Glomerular endothelial cell (primary cell): Measurements from ENCODE around the gene DNAJC17. TPM values are rescaled to one million over a fixed set of nuclear protein-coding genes. Genes with fewer than 3 reads are reported as not detected.

ENCODE experiments used
- DNase-seq: peaks from one replicate; pipeline ENCODE4 v3.0.0-alpha.2; 2011; ENCODE audit warnings: low read depth, low spot score; ENCODE audit errors: extremely low read depth
- total RNA-seq: library from RNA; depleted of rRNA; stranded (reverse); fragments of >200 nt; gene quantifications from 2 replicates; pipeline ENCODE4 v1.2.3, GENCODE V29; 2015

Gene DNAJC17, protein sequence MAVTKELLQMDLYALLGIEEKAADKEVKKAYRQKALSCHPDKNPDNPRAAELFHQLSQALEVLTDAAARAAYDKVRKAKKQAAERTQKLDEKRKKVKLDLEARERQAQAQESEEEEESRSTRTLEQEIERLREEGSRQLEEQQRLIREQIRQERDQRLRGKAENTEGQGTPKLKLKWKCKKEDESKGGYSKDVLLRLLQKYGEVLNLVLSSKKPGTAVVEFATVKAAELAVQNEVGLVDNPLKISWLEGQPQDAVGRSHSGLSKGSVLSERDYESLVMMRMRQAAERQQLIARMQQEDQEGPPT
- total RNA-seq: 15.5 and 19.8 TPM in 2 replicates

DNA sequence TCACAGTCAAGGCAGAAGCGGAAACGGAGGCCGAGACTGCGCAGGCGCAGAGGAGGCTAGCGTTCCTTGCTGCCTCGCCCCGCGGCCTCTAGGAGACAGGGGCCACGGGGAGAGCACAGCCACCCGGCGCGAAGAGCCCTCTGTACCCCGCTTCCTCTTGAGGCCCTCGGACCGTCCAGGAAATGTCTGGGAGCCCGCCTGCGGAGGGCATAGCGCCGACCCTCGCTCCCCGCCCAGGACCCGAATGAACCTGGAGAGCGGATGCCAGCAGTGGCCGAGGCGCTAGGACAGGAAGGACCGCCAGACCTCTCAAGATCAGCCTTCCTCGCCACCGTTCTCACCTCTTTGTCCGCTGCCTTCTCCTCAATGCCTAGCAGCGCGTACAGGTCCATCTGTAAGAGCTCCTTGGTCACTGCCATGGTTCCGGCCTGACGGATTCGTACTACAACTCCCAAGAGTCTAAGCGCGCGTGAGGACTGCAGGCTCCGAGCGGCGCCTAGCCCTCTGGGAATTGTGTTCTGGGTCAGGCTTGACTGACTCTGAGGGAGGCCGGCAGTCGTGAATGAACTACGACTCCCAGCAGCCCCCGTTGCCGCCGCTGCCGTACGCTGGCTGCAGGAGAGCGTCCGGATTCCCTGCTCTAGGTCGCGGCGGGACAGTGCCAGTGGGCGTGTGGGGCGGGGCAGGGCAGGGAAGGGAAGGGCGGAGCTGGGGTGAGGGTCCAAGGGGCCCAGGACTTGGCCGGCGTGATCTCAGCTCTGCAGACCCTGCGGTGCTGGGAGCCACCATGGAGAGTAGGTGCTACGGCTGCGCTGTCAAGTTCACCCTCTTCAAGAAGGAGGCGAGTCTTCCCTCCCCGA is at the start of gene DNAJC17, which contains the start of gene ZFYVE19:
Gene DNAJC17 (minus strand): TSS at position 446 of the 860 bp plus-strand sequence. CDS start 27 bp downstream, at position 419.
Gene ZFYVE19 (plus strand): TSS at position 62 of the 860 bp plus-strand sequence. CDS start 501 bp downstream, at position 563.
- peak; percentile 83 for DNase-seq

DNA sequence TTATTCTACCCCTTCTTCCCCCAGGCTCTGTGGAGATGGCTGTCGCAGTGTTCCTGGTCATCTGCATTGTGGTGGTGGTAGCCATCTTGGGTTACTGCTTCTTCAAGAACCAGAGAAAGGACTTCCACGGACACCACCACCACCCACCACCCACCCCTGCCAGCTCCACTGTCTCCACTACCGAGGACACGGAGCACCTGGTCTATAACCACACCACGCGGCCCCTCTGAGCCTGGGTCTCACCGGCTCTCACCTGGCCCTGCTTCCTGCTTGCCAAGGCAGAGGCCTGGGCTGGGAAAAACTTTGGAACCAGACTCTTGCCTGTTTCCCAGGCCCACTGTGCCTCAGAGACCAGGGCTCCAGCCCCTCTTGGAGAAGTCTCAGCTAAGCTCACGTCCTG is 49.5 kb upstream of the DNAJC17 start:
- no peak for DNase-seq

GRCh38 chr15:40855706-40856234 is 48.5 kb upstream of the DNAJC17 start:
- DNase-seq: no peak

DNA sequence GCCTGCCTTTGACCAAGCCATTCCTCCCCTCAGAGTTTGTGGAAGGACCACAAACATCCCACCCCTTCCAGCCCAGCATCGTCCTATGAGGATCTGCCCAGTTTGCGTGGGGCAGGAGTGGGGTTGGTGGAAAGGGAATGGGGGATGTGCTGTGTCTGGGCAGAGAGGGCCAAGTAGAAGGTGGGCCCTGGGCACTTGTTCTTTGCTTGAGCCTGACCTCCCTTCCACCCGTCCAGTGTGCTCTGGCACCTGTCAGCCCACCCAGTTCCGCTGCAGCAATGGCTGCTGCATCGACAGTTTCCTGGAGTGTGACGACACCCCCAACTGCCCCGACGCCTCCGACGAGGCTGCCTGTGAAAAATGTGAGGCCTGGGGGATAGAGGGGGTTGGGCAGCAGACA is 46.9 kb upstream of the DNAJC17 start:
- DNase-seq: no peak

GRCh38 chr15:40853241-40853890 is 46.1 kb upstream of the DNAJC17 start:
- no peak for DNase-seq

GRCh38 chr15:40852529-40852928 is 45.3 kb upstream of the DNAJC17 start:
- DNase-seq: no peak

DNA sequence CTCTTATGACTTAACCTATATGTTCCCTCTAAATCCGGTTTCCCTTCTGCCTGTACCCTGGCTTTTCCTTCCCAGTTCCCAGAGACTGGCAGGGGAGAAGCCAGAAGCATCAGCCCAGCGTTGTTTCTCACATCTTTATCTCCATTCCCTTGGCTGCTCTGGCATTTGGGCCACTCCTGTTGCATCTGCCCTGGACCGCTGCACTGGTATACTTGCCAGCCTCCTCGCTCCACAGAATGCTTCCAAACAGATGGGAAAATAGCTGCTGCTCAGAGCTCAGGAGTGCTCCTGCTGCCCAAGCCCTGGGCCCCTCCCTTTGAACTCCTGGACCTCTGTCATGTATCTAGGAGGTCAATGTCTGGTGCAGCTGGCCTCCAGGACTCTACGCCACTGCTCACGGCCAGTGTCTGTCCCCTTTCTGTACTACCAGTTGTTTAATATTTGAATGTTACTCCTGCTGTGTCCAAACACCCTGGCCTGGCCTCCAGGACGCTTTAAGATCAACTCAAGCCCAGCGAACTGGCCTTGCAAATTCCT is 43.4 kb upstream of the DNAJC17 start:
- no peak for DNase-seq

DNA sequence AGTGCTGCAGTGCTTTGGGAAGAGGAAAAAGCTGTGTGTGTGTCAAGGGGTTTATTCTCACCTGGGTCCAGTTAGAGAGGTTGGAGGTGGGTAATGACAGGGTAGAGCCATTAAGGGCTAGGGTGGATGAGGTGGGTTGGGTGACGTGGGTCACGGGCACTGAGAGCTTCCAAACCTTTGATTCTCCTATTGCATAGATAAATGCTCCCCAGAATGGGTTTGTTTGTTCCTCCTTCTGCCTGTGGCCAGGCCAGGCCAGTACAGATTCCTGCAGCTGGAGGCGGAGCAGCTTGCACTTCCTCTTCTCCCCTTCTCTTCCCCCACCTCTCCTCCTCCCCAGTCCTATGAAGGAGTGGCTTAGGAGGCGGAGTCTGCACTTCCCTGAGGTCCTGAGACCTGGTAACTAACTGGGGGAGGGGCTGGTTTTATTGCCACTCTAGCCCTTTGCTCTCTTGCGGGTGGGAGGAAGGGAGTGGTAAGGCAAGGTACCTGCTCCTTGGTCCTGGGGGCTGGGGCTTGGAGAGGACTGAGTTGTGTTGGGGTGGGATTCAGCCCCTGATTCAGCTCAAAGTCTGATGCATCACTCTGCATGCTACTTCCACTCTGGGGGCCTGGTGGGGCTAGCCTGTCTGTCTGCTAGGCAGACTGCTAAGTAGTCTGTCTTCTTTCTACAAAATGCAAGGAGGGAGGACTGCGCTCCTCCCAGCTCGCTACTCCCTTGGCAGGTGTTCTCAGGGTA is 40.1 kb upstream of the DNAJC17 start:
- DNase-seq: no peak

- DNase-seq: no peak
Observed at GRCh38 chr15:40846841-40847222, 39.6 kb upstream of the DNAJC17 start.

- DNase-seq: no peak
Observed at GRCh38 chr15:40845511-40846284, 38.4 kb upstream of the DNAJC17 start.

GRCh38 chr15:40845036-40845435 is 37.8 kb upstream of the DNAJC17 start:
- no peak for DNase-seq

GRCh38 chr15:40844696-40845030 is 37.4 kb upstream of the DNAJC17 start:
- no peak for DNase-seq

- DNase-seq: no peak
Observed at GRCh38 chr15:40843885-40844695, 36.8 kb upstream of the DNAJC17 start, which contains the start of gene SPINT1. Gene SPINT1 (plus strand): TSS chr15:40844048. CDS start chr15:40844555, 507 bp downstream.

DNA sequence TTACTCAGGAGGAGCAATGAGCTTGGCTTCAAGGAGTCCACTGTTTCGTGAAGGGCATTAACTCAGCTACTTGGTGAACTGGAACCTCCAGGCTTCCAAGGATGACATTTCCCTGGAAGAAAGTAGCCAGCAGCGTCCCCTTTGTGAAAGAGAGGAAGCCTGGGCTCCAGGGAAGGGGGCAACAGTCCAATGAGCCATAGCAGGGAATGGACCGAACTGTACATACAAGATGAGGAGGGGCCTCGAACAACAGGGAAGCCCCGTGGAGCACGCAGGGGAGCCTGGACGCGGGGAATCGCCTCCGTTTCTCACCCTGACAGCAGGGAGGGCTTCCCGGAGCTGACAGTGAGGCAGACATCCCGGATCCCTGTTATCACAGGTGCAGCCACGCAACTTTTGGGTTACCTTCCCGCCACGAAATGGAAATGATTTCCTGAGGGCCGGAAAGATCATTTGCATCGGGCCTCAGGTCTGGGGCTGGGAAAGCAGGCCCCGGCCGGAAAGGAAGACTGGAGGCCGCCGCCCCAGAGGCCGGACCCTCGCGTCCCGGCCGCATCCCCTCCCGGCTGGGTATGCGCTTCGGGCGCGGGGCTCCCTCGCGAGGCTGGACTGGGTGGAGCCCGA is 36.1 kb upstream of the DNAJC17 start:
- no peak for DNase-seq

DNA sequence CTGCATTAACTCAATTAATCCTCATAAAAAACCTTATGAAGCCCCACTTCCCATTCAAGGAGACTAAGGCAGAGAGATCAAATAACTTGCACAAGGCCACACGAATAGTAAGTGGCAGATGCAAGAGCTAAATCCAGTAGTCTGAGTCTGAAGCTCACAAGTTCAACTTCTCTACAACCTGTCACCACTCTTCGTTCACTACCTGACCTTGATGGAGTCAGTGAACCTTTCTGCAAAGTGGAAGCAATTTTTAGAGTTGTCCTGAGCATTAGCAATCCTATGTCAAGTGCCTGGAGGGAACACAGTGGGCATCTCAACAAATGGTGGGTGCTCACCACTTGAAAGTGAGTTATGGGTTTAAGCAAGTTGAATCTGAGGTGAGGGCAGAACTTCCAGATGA is 34.5 kb upstream of the DNAJC17 start:
- no peak for DNase-seq

GRCh38 chr15:40838756-40839155 is 31.5 kb upstream of the DNAJC17 start:
- no peak for DNase-seq

DNA sequence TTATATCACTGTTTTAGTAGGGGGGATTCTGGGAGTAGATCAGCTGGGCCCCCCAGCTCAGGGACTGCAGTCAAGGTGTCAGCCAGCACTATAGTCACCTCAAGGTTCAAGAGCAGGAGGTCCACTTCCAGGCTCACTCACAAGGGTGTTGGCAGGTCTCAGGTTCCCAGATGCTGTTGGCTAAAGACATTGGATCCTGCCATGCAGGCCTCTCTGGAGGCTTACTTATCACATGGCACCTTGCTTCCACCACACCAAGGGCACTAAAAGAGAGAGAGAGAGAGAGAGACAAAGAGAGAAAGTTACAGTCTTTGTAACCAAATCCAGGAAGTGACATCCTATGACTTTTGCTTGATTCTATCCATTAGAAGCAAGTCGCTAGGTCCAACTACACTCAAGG is 28.7 kb upstream of the DNAJC17 start:
- no peak for DNase-seq

- no peak for DNase-seq
Observed at GRCh38 chr15:40832903-40833302, 25.6 kb upstream of the DNAJC17 start.
